Measurements from ENCODE around the gene C1orf94. TPM values are rescaled to one million over a fixed set of nuclear protein-coding genes. Genes with fewer than 3 reads are reported as not detected.

Gene C1orf94
- total RNA-seq, 1 experiment from 2014 or later = not detected

GRCh38 chr1:34250342-34250741 lies 73.6 kb downstream of the C1orf94 start:
- ATAC-seq (no peak), DNase-seq (ENCODE audit: low read depth, low spot score) (no peak)
- peaks cover 7% of the 10 kb centered on the region for H3K27me3 ChIP-seq (ENCODE audit: control insufficient read depth, insufficient read depth, low read length)
- TF ChIP-seq, protein P1, sequence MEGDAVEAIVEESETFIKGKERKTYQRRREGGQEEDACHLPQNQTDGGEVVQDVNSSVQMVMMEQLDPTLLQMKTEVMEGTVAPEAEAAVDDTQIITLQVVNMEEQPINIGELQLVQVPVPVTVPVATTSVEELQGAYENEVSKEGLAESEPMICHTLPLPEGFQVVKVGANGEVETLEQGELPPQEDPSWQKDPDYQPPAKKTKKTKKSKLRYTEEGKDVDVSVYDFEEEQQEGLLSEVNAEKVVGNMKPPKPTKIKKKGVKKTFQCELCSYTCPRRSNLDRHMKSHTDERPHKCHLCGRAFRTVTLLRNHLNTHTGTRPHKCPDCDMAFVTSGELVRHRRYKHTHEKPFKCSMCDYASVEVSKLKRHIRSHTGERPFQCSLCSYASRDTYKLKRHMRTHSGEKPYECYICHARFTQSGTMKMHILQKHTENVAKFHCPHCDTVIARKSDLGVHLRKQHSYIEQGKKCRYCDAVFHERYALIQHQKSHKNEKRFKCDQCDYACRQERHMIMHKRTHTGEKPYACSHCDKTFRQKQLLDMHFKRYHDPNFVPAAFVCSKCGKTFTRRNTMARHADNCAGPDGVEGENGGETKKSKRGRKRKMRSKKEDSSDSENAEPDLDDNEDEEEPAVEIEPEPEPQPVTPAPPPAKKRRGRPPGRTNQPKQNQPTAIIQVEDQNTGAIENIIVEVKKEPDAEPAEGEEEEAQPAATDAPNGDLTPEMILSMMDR (IDR thresholded peaks at IDR 0.05) = no peak
- TF ChIP-seq TCF7L2 (IDR thresholded peaks at IDR 0.05; ENCODE audit: low read depth, low read length) = no peak
- no peak for TF ChIP-seq REST (IDR thresholded peaks at IDR 0.05; ENCODE audit: insufficient read depth in 1 of 2, low read depth in 2 of 2, low read length in 1 of 2)
- TF ChIP-seq SIN3A (IDR thresholded peaks at IDR 0.05; ENCODE audit: borderline replicate concordance, insufficient read depth, low read depth, low read length) = no peak
- no peak for TF ChIP-seq POLR2AphosphoS5 (IDR thresholded peaks at IDR 0.05; ENCODE audit: low read depth, low read length)
- no peak overlapping the region for H3K27ac ChIP-seq (ENCODE audit: low read length)
- ChIA-PET POLR2A (no interaction called here), CTCF (no interaction called here)
- H3K4me3 ChIP-seq (ENCODE audit: low read depth in 2 of 2, low read length in 2 of 2) = no peak overlapping the region
- in situ Hi-C loops (cut with HindIII; ENCODE audit: low pct_unique_long_range_greater_than_20kb, low sequenced_read_pairs) (no loop called here), intact Hi-C loops (cut with micrococcal nuclease; ENCODE audit: unreplicated experiment) (no loop called here)
- no peaks in the 10 kb centered on the region for H3K9me3 ChIP-seq (ENCODE audit: control insufficient read depth, insufficient read depth, low read depth, low read length)
- BruUV-seq (replicated peaks) = no TSS peak
- no peaks in the 10 kb centered on the region for H3K4me1 ChIP-seq (ENCODE audit: control insufficient read depth, insufficient read depth, low read length)
- H3K36me3 ChIP-seq (ENCODE audit: control insufficient read depth, insufficient read depth, low read length) = no peaks in the 10 kb centered on the region

GRCh38 chr1:34262023-34262853 lies 85.5 kb downstream of the C1orf94 start:
- Histone ChIP-seq H3K9me3 (ENCODE audit: control insufficient read depth, insufficient read depth, low read depth, low read length) (no peaks in the 10 kb centered on the region), H3K4me1 (ENCODE audit: control insufficient read depth, insufficient read depth, low read length) (no peaks in the 10 kb centered on the region), H3K27me3 (ENCODE audit: control insufficient read depth, insufficient read depth, low read length) (peaks cover 4% of the 10 kb centered on the region; the same call in 1 of the 2 replicates), H3K36me3 (ENCODE audit: control insufficient read depth, insufficient read depth, low read length) (no peaks in the 10 kb centered on the region), H3K27ac (ENCODE audit: low read length) (no peak overlapping the region), H3K4me3 (ENCODE audit: low read depth in 2 of 2, low read length in 2 of 2) (no peak overlapping the region)
- intact Hi-C loops (cut with micrococcal nuclease; ENCODE audit: unreplicated experiment) = no loop called here
- POLR2A ChIA-PET = no interaction called here
- no peak for TF ChIP-seq SIN3A (IDR thresholded peaks at IDR 0.05; ENCODE audit: borderline replicate concordance, insufficient read depth, low read depth, low read length)
- no peak for TF ChIP-seq TCF7L2 (IDR thresholded peaks at IDR 0.05; ENCODE audit: low read depth, low read length)
- no peak for TF ChIP-seq POLR2AphosphoS5 (IDR thresholded peaks at IDR 0.05; ENCODE audit: low read depth, low read length)
- TF ChIP-seq, protein P1 (IDR thresholded peaks at IDR 0.05) = no peak
- TF ChIP-seq REST (IDR thresholded peaks at IDR 0.05; ENCODE audit: insufficient read depth in 1 of 2, low read depth in 2 of 2, low read length in 1 of 2) = no peak
- BruUV-seq (replicated peaks) = no TSS peak
- DNase-seq (ENCODE audit: low read depth, low spot score) (no peak), ATAC-seq (no peak)
- CTCF ChIA-PET = no interaction called here
- in situ Hi-C loops (cut with HindIII; ENCODE audit: low pct_unique_long_range_greater_than_20kb, low sequenced_read_pairs) = no loop called here
